CD4-positive, alpha-beta memory T cell (primary cell): ENCODE results near the gene NDUFA5. TPM values are rescaled to one million over a fixed set of nuclear protein-coding genes. Genes with fewer than 3 reads are reported as not detected.

Experiments
- CTCF ChIA-PET: fragments of 350-600 bp; sonication (Branson Sonifier 250); formaldehyde crosslinking; loops from one replicate; lab custom pipeline; 2021; ENCODE audit warnings: inconsistent platforms; ENCODE audit not compliant: partially characterized antibody; lab: Charles Lee
- POLR2A ChIA-PET: fragments of 350-600 bp; sonication (Branson Sonifier 250); formaldehyde crosslinking; loops from one replicate; lab custom pipeline; 2021; ENCODE audit not compliant: partially characterized antibody; lab: Charles Lee
- DNase-seq, 5 donors: peaks; one replicate each; pipeline versions ENCODE4 v3.0.0 to v3.0.0-alpha.2; 2020 to 2022; ENCODE audit warnings: mixed read lengths in 1 of 5
- H3K27ac ChIP-seq: one replicate; pipeline ENCODE4 v1.7.0; 2013; ENCODE audit warnings: low read depth, low read length
- H3K27me3 ChIP-seq: 2 replicates; pipeline ENCODE4 v1.7.0; 2013; ENCODE audit warnings: mild to moderate bottlenecking, low read length, moderate library complexity; ENCODE audit not compliant: insufficient read depth
- H3K36me3 ChIP-seq: 2 replicates; pipeline ENCODE4 v1.7.0; 2013; ENCODE audit warnings: mild to moderate bottlenecking, low read length, moderate library complexity; ENCODE audit not compliant: insufficient read depth
- H3K4me1 ChIP-seq: 2 replicates; pipeline ENCODE4 v1.7.0; 2013; ENCODE audit warnings: mild to moderate bottlenecking, low read length, moderate library complexity; ENCODE audit not compliant: insufficient read depth
- H3K4me3 ChIP-seq, 2 donors: one replicate each; pipeline ENCODE4 v1.7.0; 2013; ENCODE audit warnings: low read length in 2 of 2, mild to moderate bottlenecking in 1 of 2
- H3K9me3 ChIP-seq, 2 donors: one replicate each; pipeline ENCODE4 v1.7.0; 2013; ENCODE audit warnings: low read length in 2 of 2, control low read depth in 1 of 2; ENCODE audit not compliant: control insufficient read depth in 1 of 2
- H3K27ac Mint-ChIP-seq, 7 donors: one replicate each; pipeline ENCODE4 v1.8.0; 2020 to 2021; ENCODE audit warnings: mixed read lengths in 7 of 7, mild to moderate bottlenecking in 6 of 7, inconsistent platforms in 3 of 7, moderate library complexity in 3 of 7
- H3K27me3 Mint-ChIP-seq, 2 donors: one replicate each; pipeline ENCODE4 v1.8.0; 2020 to 2021; ENCODE audit warnings: mixed read lengths in 2 of 2
- H3K36me3 Mint-ChIP-seq, 2 donors: one replicate each; pipeline ENCODE4 v1.8.0; 2020 to 2021; ENCODE audit warnings: mixed read lengths in 2 of 2, inconsistent platforms in 1 of 2, mild to moderate bottlenecking in 1 of 2
- H3K4me1 Mint-ChIP-seq, 4 donors: one replicate each; pipeline ENCODE4 v1.8.0; 2020 to 2021; ENCODE audit warnings: mixed read lengths in 4 of 4, mild to moderate bottlenecking in 1 of 4
- H3K4me3 Mint-ChIP-seq, 8 donors: one replicate each; pipeline ENCODE4 v1.8.0; 2020 to 2021; ENCODE audit warnings: mixed read lengths in 8 of 8, mild to moderate bottlenecking in 7 of 8, moderate library complexity in 6 of 8, inconsistent platforms in 3 of 8
- H3K9me3 Mint-ChIP-seq, 8 donors: one replicate each; pipeline ENCODE4 v1.8.0; 2020 to 2021; ENCODE audit warnings: mixed read lengths in 8 of 8, mild to moderate bottlenecking in 5 of 8, inconsistent platforms in 3 of 8, moderate library complexity in 1 of 8
- intact Hi-C: fragments of 100-400 bp; cut with micrococcal nuclease; formaldehyde crosslinking; loops from one replicate; pipeline ENCODE4 v1.15.1; 2023
- polyA plus RNA-seq, 2 donors: library from polyadenylated mRNA; unstranded; fragments of 300-500 nt; fragmentation: Illumina TruSeq; gene quantifications; one replicate each; pipeline ENCODE4 v1.2.3, GENCODE V29; 2021
- total RNA-seq, 2 experiments: library from RNA; stranded (reverse); gene quantifications; one replicate each; pipeline ENCODE4 v1.2.3, GENCODE V29; 2021

NDUFA5 gene
- total and polyA plus RNA-seq, 4 experiments from 2014 or later = 62.7 to 108 (median 72.4) TPM

DNA sequence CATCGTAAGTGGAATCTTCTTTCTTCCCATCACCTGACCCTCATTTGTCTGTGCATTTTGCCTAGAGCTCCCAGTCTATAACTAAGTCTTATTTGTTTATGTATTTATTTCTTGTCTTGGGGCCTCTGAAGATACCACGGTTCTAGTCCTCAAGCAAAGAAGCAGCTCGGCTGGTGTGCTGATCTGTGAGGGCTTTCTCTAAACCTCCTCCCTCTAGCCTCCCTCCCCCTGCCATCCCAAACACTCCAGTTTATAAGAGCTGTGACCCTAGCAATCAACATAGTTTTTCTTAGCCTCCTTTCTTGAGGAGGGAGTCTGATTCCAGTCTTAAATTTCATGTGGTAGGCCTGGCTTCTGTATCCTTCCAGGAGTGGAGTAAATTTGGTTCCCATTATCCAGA is 15.7 kb upstream of the NDUFA5 start:
- Histone ChIP-seq H3K9me3 (no peaks in the 10 kb centered on the region), H3K27ac (no peak overlapping the region), H3K27me3 (no peaks in the 10 kb centered on the region), H3K4me3 (no peak overlapping the region), H3K4me1 (no peaks in the 10 kb centered on the region), H3K36me3 (no peaks in the 10 kb centered on the region)
- Mint-ChIP-seq H3K4me3 (no peak overlapping the region), H3K27ac (no peak overlapping the region), H3K36me3 (no peaks in the 10 kb centered on the region), H3K4me1 (peaks cover 0 to 3% (median 0%) of the 10 kb centered on the region in 4 donors), H3K27me3 (peaks cover 3 to 4% of the 10 kb centered on the region in 2 donors), H3K9me3 (no peaks in the 10 kb centered on the region)
- ChIA-PET POLR2A (interaction anchor here (0.6 kb wide), 1 partner anchor 11 kb away, joined by 4 read pairs; no protein-coding TSS in a partner anchor), CTCF (interaction anchor here (0.7 kb wide), 1 partner anchor 12 kb away, joined by 3 read pairs; no protein-coding TSS in a partner anchor)
- intact Hi-C loops = no loop called here
- DNase-seq = no peak

DNA sequence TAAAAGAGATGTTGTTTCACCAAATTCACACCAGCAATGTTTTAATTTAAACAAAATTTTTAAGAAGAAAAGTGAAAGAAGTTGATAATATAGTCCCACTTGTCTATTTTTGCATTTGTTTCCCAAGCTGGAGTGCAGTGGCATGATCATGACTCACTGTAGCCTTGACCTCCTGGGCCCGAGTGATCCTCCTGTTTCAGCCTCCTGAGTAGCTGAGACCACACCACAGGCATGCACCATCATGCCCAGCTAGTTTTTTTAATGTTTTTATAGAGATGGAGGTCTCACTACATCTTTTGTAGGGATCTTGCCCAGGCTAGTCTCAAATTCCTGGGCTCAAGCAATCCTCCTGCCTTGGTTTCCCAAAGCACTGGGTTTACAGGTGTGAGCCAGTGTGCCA is 14.1 kb upstream of the NDUFA5 start:
- POLR2A ChIA-PET = no interaction called here
- Mint-ChIP-seq H3K9me3 (no peaks in the 10 kb centered on the region), H3K36me3 (no peaks in the 10 kb centered on the region), H3K4me1 (peaks cover 0 to 3% (median 0%) of the 10 kb centered on the region in 4 donors), H3K27ac (no peak overlapping the region), H3K4me3 (no peak overlapping the region), H3K27me3 (peaks cover 0 to 2% of the 10 kb centered on the region in 2 donors)
- no peak overlapping the region for H3K4me3 ChIP-seq
- no peaks in the 10 kb centered on the region for H3K27me3 ChIP-seq
- intact Hi-C loops = no loop called here
- H3K9me3 ChIP-seq = no peaks in the 10 kb centered on the region
- DNase-seq = no peak
- H3K36me3 ChIP-seq = no peaks in the 10 kb centered on the region
- no peak overlapping the region for H3K27ac ChIP-seq
- CTCF ChIA-PET = interaction anchor here (0.6 kb wide), 1 partner anchor 134 kb away, joined by 4 read pairs; no protein-coding TSS in a partner anchor
- H3K4me1 ChIP-seq = no peaks in the 10 kb centered on the region

GRCh38 chr7:123571187-123571586 is 13.6 kb upstream of the NDUFA5 start:
- POLR2A ChIA-PET = no interaction called here
- Histone ChIP-seq H3K9me3 (no peaks in the 10 kb centered on the region), H3K36me3 (no peaks in the 10 kb centered on the region), H3K4me1 (no peaks in the 10 kb centered on the region), H3K27me3 (no peaks in the 10 kb centered on the region), H3K27ac (no peak overlapping the region), H3K4me3 (no peak overlapping the region)
- Mint-ChIP-seq H3K4me1 (peaks cover 0 to 3% (median 0%) of the 10 kb centered on the region in 4 donors), H3K36me3 (no peaks in the 10 kb centered on the region), H3K27ac (no peak overlapping the region), H3K4me3 (no peak overlapping the region), H3K9me3 (no peaks in the 10 kb centered on the region), H3K27me3 (peaks cover 0 to 2% of the 10 kb centered on the region in 2 donors)
- DNase-seq = no peak
- CTCF ChIA-PET = interaction anchor here (2.3 kb wide), 1 partner anchor 77 kb away, joined by 6 read pairs; no protein-coding TSS in a partner anchor
- intact Hi-C loops = no loop called here

GRCh38 chr7:123570390-123571182 is 13.0 kb upstream of the NDUFA5 start:
- H3K9me3 ChIP-seq = no peaks in the 10 kb centered on the region
- no peak overlapping the region for H3K4me3 ChIP-seq
- H3K27ac Mint-ChIP-seq = no peak overlapping the region
- no peaks in the 10 kb centered on the region for H3K9me3 Mint-ChIP-seq
- POLR2A ChIA-PET = interaction anchor here (1.5 kb wide), 1 partner anchor 13 kb away, joined by 4 read pairs; the partner anchor contains the start of gene NDUFA5
- no peaks in the 10 kb centered on the region for H3K27me3 ChIP-seq
- H3K4me1 Mint-ChIP-seq = peaks cover 0 to 3% (median 0%) of the 10 kb centered on the region in 4 donors
- no peaks in the 10 kb centered on the region for H3K36me3 Mint-ChIP-seq
- intact Hi-C loops = no loop called here
- no peaks in the 10 kb centered on the region for H3K4me1 ChIP-seq
- CTCF ChIA-PET = interaction anchor here (2.3 kb wide), 1 partner anchor 76 kb away, joined by 6 read pairs; no protein-coding TSS in a partner anchor
- peaks cover 0 to 2% of the 10 kb centered on the region in 2 donors for H3K27me3 Mint-ChIP-seq
- no peak overlapping the region for H3K27ac ChIP-seq
- no peaks in the 10 kb centered on the region for H3K36me3 ChIP-seq
- DNase-seq = no peak
- no peak overlapping the region for H3K4me3 Mint-ChIP-seq

- Histone ChIP-seq H3K27me3 (no peaks in the 10 kb centered on the region), H3K4me1 (no peaks in the 10 kb centered on the region), H3K36me3 (no peaks in the 10 kb centered on the region), H3K9me3 (no peaks in the 10 kb centered on the region), H3K27ac (no peak overlapping the region), H3K4me3 (no peak overlapping the region)
- DNase-seq = no peak
- H3K4me3 Mint-ChIP-seq = no peak overlapping the region
- intact Hi-C loops = no loop called here
- ChIA-PET POLR2A (interaction anchor here (1.5 kb wide), 1 partner anchor 11 kb away, joined by 4 read pairs; the partner anchor contains the start of gene NDUFA5), CTCF (interaction anchor here (2.3 kb wide), 1 partner anchor 75 kb away, joined by 6 read pairs; no protein-coding TSS in a partner anchor)
- H3K27me3 Mint-ChIP-seq = peaks cover 0 to 1% of the 10 kb centered on the region in 2 donors
- no peaks in the 10 kb centered on the region for H3K9me3 Mint-ChIP-seq
- H3K4me1 Mint-ChIP-seq = peaks cover 0 to 3% (median 0%) of the 10 kb centered on the region in 4 donors
- peak overlapping the region in 1 of 7 donors; percentile 2 for H3K27ac Mint-ChIP-seq
- no peaks in the 10 kb centered on the region for H3K36me3 Mint-ChIP-seq
Measured at GRCh38 chr7:123569352-123570010, 11.9 kb upstream of the NDUFA5 start.

DNA sequence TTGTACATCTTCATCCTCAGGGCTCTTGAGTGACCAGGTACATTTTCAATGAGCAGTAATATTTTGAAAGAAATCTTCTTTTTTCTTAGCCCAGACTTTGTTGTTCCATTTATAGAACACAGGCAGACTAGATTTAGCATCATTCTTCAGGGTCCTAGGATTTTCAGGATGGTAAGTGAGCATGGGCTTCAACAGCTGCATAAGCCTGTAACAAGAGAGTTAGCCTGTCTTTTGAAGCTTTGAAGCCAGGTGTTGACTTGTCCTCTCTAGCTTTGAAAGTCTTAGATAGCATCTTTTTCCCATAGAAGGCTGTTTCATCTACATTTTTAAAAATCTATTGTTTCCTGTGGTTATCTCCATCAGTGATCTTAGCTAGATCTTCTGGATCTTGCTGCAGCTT is 4.5 kb upstream of the NDUFA5 start:
- ChIA-PET CTCF (no interaction called here), POLR2A (no interaction called here)
- H3K27me3 ChIP-seq = no peaks in the 10 kb centered on the region
- H3K27ac ChIP-seq = no peak overlapping the region
- no peaks in the 10 kb centered on the region for H3K9me3 ChIP-seq
- H3K27ac Mint-ChIP-seq = peak overlapping the region in 1 of 7 donors; percentile 57
- no peaks in the 10 kb centered on the region for H3K36me3 ChIP-seq
- no peaks in the 10 kb centered on the region for H3K9me3 Mint-ChIP-seq
- peaks cover 0 to 1% of the 10 kb centered on the region in 2 donors for H3K27me3 Mint-ChIP-seq
- H3K4me1 ChIP-seq = peaks cover 9% of the 10 kb centered on the region
- no peaks in the 10 kb centered on the region for H3K36me3 Mint-ChIP-seq
- DNase-seq = no peak
- intact Hi-C loops = no loop called here
- no peak overlapping the region for H3K4me3 Mint-ChIP-seq
- H3K4me1 Mint-ChIP-seq = peaks cover 0 to 9% (median 3%) of the 10 kb centered on the region in 4 donors
- H3K4me3 ChIP-seq = no peak overlapping the region
